IPS-18a (cell line): ENCODE data around the gene RAB11FIP3.

ENCODE experiments used
- H3K27ac ChIP-seq: one replicate; pipeline ENCODE4 v1.5.1; 2013; ENCODE audit warnings: low read length
- H3K27me3 ChIP-seq: one replicate; pipeline ENCODE4 v1.6.1; 2013; ENCODE audit warnings: mild to moderate bottlenecking, low read length; ENCODE audit not compliant: control insufficient read depth, insufficient read depth
- H3K36me3 ChIP-seq: one replicate; pipeline ENCODE4 v1.6.1; 2013; ENCODE audit warnings: low read depth, low read length; ENCODE audit not compliant: control insufficient read depth
- H3K4me1 ChIP-seq: one replicate; pipeline ENCODE4 v1.6.1; 2013; ENCODE audit warnings: low read depth, low read length; ENCODE audit not compliant: control insufficient read depth
- H3K4me3 ChIP-seq: one replicate; pipeline ENCODE4 v1.5.1; 2013; ENCODE audit warnings: low read length
- H3K9ac ChIP-seq: one replicate; pipeline ENCODE4 v1.6.1; 2013; ENCODE audit warnings: mild to moderate bottlenecking, low read length, moderate library complexity
- H3K9me3 ChIP-seq: one replicate; pipeline ENCODE4 v1.6.1; 2013; ENCODE audit warnings: low read depth, low read length; ENCODE audit not compliant: control insufficient read depth

RAB11FIP3 gene

GRCh38 chr16:552171-552570 lies 126.7 kb downstream of the RAB11FIP3 start:
- Histone ChIP-seq H3K4me3 (no peak overlapping the region), H3K36me3 (no peaks in the 10 kb centered on the region), H3K27me3 (no peaks in the 10 kb centered on the region), H3K9ac (no peak overlapping the region), H3K4me1 (no peaks in the 10 kb centered on the region), H3K27ac (no peak overlapping the region), H3K9me3 (no peaks in the 10 kb centered on the region)

GRCh38 chr16:553601-554296 lies 128.3 kb downstream of the RAB11FIP3 start:
- peaks cover 10% of the 10 kb centered on the region for H3K27me3 ChIP-seq
- H3K36me3 ChIP-seq: no peaks in the 10 kb centered on the region
- H3K9me3 ChIP-seq: no peaks in the 10 kb centered on the region
- no peak overlapping the region for H3K9ac ChIP-seq
- no peak overlapping the region for H3K4me3 ChIP-seq
- H3K4me1 ChIP-seq: no peaks in the 10 kb centered on the region
- H3K27ac ChIP-seq: no peak overlapping the region

GRCh38 chr16:554297-554621 lies 128.8 kb downstream of the RAB11FIP3 start:
- H3K9me3 ChIP-seq: no peaks in the 10 kb centered on the region
- H3K4me3 ChIP-seq: no peak overlapping the region
- H3K27ac ChIP-seq: no peak overlapping the region
- no peaks in the 10 kb centered on the region for H3K36me3 ChIP-seq
- peaks cover under 1% of the 10 kb centered on the region for H3K4me1 ChIP-seq
- H3K27me3 ChIP-seq: peaks cover 15% of the 10 kb centered on the region
- no peak overlapping the region for H3K9ac ChIP-seq

- H3K36me3 ChIP-seq: no peaks in the 10 kb centered on the region
- no peak overlapping the region for H3K9ac ChIP-seq
- peaks cover 20% of the 10 kb centered on the region for H3K27me3 ChIP-seq
- H3K4me3 ChIP-seq: no peak overlapping the region
- no peak overlapping the region for H3K27ac ChIP-seq
- H3K9me3 ChIP-seq: no peaks in the 10 kb centered on the region
- peaks cover 3% of the 10 kb centered on the region for H3K4me1 ChIP-seq
Measured at GRCh38 chr16:554640-555365, 129.4 kb downstream of the RAB11FIP3 start.

GRCh38 chr16:555528-556473 lies 130.4 kb downstream of the RAB11FIP3 start:
- H3K4me1 ChIP-seq: peaks cover 3% of the 10 kb centered on the region

GRCh38 chr16:556474-557173 lies 131.2 kb downstream of the RAB11FIP3 start:
- H3K4me1 ChIP-seq: peaks cover 3% of the 10 kb centered on the region

More at GRCh38 chr16:555528-556473, 130.4 kb downstream of the RAB11FIP3 start:
- no peaks in the 10 kb centered on the region for H3K9me3 ChIP-seq
- H3K9ac ChIP-seq: no peak overlapping the region
- H3K27me3 ChIP-seq: peaks cover 24% of the 10 kb centered on the region
- no peaks in the 10 kb centered on the region for H3K36me3 ChIP-seq
- H3K4me3 ChIP-seq: no peak overlapping the region
- H3K27ac ChIP-seq: no peak overlapping the region

GRCh38 chr16:557463-558297 lies 132.2 kb downstream of the RAB11FIP3 start:
- no peak overlapping the region for H3K9ac ChIP-seq
- H3K27me3 ChIP-seq: peaks cover 43% of the 10 kb centered on the region
- no peak overlapping the region for H3K27ac ChIP-seq
- no peaks in the 10 kb centered on the region for H3K9me3 ChIP-seq
- H3K4me3 ChIP-seq: no peak overlapping the region
- H3K4me1 ChIP-seq: peaks cover 3% of the 10 kb centered on the region
- H3K36me3 ChIP-seq: no peaks in the 10 kb centered on the region

More at GRCh38 chr16:556474-557173, 131.2 kb downstream of the RAB11FIP3 start:
- H3K27me3 ChIP-seq: peaks cover 32% of the 10 kb centered on the region
- H3K36me3 ChIP-seq: no peaks in the 10 kb centered on the region
- no peak overlapping the region for H3K9ac ChIP-seq
- no peak overlapping the region for H3K4me3 ChIP-seq
- no peaks in the 10 kb centered on the region for H3K9me3 ChIP-seq
- H3K27ac ChIP-seq: no peak overlapping the region

GRCh38 chr16:558298-559020 lies 133.0 kb downstream of the RAB11FIP3 start:
- Histone ChIP-seq H3K4me1 (peaks cover 3% of the 10 kb centered on the region), H3K36me3 (no peaks in the 10 kb centered on the region), H3K27me3 (peaks cover 44% of the 10 kb centered on the region), H3K9ac (no peak overlapping the region), H3K4me3 (no peak overlapping the region), H3K9me3 (no peaks in the 10 kb centered on the region), H3K27ac (no peak overlapping the region)

- peaks cover 44% of the 10 kb centered on the region for H3K27me3 ChIP-seq
- H3K36me3 ChIP-seq: no peaks in the 10 kb centered on the region
- no peaks in the 10 kb centered on the region for H3K9me3 ChIP-seq
- no peak overlapping the region for H3K4me3 ChIP-seq
- no peak overlapping the region for H3K9ac ChIP-seq
- H3K4me1 ChIP-seq: peaks cover 3% of the 10 kb centered on the region
- no peak overlapping the region for H3K27ac ChIP-seq
Measured at GRCh38 chr16:559021-559380, 133.6 kb downstream of the RAB11FIP3 start.
